Chondrocyte (in vitro differentiated cells): ENCODE measurements around the gene CADPS. TPM values are rescaled to one million over a fixed set of nuclear protein-coding genes. Genes with fewer than 3 reads are reported as not detected.
A peak's percentile ranks its signal among the peaks of the same experiment; 100 is the strongest.

Experiments
- DNase-seq: peaks from one replicate; pipeline ENCODE4 v3.0.0; 2021; ENCODE audit warnings: mixed read lengths, low spot score
- H3K27ac Mint-ChIP-seq: one replicate; pipeline ENCODE4 v1.8.0; 2021; ENCODE audit warnings: mild to moderate bottlenecking, moderate library complexity, mixed read lengths; ENCODE audit not compliant: unreplicated experiment
- H3K27me3 Mint-ChIP-seq: 2 replicates; pipeline ENCODE4 v1.8.0; 2021; ENCODE audit warnings: low read depth, mixed read lengths
- H3K36me3 Mint-ChIP-seq: 2 replicates; pipeline ENCODE4 v1.8.0; 2021; ENCODE audit warnings: low read depth, mixed read lengths
- H3K4me1 Mint-ChIP-seq: 2 replicates; pipeline ENCODE4 v1.8.0; 2021; ENCODE audit warnings: low read depth, mild to moderate bottlenecking, mixed read lengths
- H3K4me3 Mint-ChIP-seq: one replicate; pipeline ENCODE4 v1.8.0; 2021; ENCODE audit warnings: mild to moderate bottlenecking, moderate library complexity, mixed read lengths; ENCODE audit not compliant: unreplicated experiment
- H3K9me3 Mint-ChIP-seq: 2 replicates; pipeline ENCODE4 v1.8.0; 2021; ENCODE audit warnings: low read depth, mixed read lengths
- total RNA-seq: library from RNA; stranded (reverse); gene quantifications from 3 replicates; pipeline ENCODE4 v1.2.1, GENCODE V29; 2021
- TF ChIP-seq, protein P1 (sequence below): fragments of 200-600 bp; sonication (generic); IDR thresholded peaks from 2 replicates; pipeline ENCODE4 v1.5.0; 2021; ENCODE audit warnings: antibody characterized with exemption, mild to moderate bottlenecking, moderate library complexity

The CADPS gene
- total RNA-seq, 1 donor from 2014 or later, result not detected

- DNase-seq, result no peak
- H3K4me1 Mint-ChIP-seq, result peaks cover 26% of the 10 kb centered on the region
- peaks cover 2% of the 10 kb centered on the region for H3K36me3 Mint-ChIP-seq
- TF ChIP-seq, protein P1, sequence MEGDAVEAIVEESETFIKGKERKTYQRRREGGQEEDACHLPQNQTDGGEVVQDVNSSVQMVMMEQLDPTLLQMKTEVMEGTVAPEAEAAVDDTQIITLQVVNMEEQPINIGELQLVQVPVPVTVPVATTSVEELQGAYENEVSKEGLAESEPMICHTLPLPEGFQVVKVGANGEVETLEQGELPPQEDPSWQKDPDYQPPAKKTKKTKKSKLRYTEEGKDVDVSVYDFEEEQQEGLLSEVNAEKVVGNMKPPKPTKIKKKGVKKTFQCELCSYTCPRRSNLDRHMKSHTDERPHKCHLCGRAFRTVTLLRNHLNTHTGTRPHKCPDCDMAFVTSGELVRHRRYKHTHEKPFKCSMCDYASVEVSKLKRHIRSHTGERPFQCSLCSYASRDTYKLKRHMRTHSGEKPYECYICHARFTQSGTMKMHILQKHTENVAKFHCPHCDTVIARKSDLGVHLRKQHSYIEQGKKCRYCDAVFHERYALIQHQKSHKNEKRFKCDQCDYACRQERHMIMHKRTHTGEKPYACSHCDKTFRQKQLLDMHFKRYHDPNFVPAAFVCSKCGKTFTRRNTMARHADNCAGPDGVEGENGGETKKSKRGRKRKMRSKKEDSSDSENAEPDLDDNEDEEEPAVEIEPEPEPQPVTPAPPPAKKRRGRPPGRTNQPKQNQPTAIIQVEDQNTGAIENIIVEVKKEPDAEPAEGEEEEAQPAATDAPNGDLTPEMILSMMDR, result no peak
- no peaks in the 10 kb centered on the region for H3K9me3 Mint-ChIP-seq
- peaks cover 86% of the 10 kb centered on the region for H3K27me3 Mint-ChIP-seq
- H3K4me3 Mint-ChIP-seq, result no peak overlapping the region
- no peak overlapping the region for H3K27ac Mint-ChIP-seq
Measured at GRCh38 chr3:62375655-62376453, 499.4 kb downstream of the CADPS start.

DNA sequence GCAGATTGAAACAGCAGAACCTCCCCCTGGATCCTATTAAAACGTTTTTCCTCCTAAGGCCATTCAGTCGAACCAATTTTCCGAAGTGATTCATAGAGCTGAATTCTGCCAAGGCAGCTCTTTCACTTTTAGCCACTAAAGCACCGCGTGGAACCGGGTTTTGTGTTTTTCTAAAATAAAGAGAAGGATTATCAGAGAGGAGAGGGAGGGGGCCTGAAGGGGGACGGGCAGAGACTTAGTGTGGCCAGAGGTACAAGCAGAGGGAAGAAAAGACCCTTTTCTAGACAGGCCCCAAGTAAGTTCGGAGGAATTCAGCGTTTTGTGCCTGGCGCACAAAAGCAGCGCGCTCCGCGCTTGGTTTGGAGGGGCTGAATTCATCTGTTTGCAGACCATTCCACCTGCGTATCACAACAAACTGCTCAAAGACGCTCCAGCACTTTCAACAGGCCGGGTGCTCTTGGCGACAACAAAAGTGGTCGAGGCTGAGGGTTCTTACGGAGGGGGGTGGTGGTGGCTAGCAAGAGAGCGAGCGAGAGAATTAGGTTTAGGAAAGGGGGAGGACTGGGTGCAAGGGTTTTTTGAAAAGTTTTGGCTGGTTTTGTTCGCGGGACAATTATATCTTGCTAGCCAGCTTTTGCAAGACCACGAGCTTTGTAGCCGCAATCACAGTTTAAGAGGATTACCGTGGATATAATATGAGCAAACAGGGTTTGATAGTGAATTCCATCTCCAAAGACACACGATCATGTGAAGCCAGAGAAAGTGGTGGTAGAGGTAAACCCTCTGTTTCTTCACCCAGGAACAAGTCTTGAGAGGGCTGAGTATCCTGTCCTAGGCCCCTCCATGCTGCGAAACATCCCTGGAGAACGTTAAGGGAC, 500.6 kb downstream of the CADPS start:
- Mint-ChIP-seq H3K27me3 (peaks cover 86% of the 10 kb centered on the region), H3K27ac (no peak overlapping the region), H3K9me3 (no peaks in the 10 kb centered on the region), H3K4me1 (peaks cover 34% of the 10 kb centered on the region), H3K4me3 (peak overlapping the region; percentile 62), H3K36me3 (peaks cover 2% of the 10 kb centered on the region)
- TF ChIP-seq, protein P1, result no peak
- no peak for DNase-seq

- Mint-ChIP-seq H3K27ac (no peak overlapping the region), H3K27me3 (peaks cover 84% of the 10 kb centered on the region), H3K9me3 (no peaks in the 10 kb centered on the region), H3K4me3 (peak overlapping the region; percentile 62), H3K4me1 (peaks cover 34% of the 10 kb centered on the region), H3K36me3 (peaks cover 2% of the 10 kb centered on the region)
- TF ChIP-seq, protein P1, result no peak
- no peak for DNase-seq
Measured at GRCh38 chr3:62373714-62374333, 501.4 kb downstream of the CADPS start.

- peaks cover 85% of the 10 kb centered on the region for H3K27me3 Mint-ChIP-seq
- peaks cover 2% of the 10 kb centered on the region for H3K36me3 Mint-ChIP-seq
- no peak within 1 kb of the TSS for H3K27ac Mint-ChIP-seq
- TF ChIP-seq, protein P1, result no peak
- H3K4me3 Mint-ChIP-seq, result peak within 1 kb of the TSS; percentile 62
- no peak for DNase-seq
- H3K4me1 Mint-ChIP-seq, result peaks cover 39% of the 10 kb centered on the region
- no peaks in the 10 kb centered on the region for H3K9me3 Mint-ChIP-seq
Measured at GRCh38 chr3:62373215-62373614, 502.0 kb downstream of the CADPS start, which contains the start of gene FEZF2. Gene FEZF2 (minus strand): TSS chr3:62373550. CDS start chr3:62372868, 682 bp downstream.

- peaks cover 43% of the 10 kb centered on the region for H3K4me1 Mint-ChIP-seq
- DNase-seq, result no peak
- peaks cover 87% of the 10 kb centered on the region for H3K27me3 Mint-ChIP-seq
- no peak overlapping the region for H3K27ac Mint-ChIP-seq
- H3K36me3 Mint-ChIP-seq, result peaks cover 2% of the 10 kb centered on the region
- TF ChIP-seq, protein P1, result no peak
- peak overlapping the region; percentile 9 for H3K4me3 Mint-ChIP-seq
- no peaks in the 10 kb centered on the region for H3K9me3 Mint-ChIP-seq
Measured at GRCh38 chr3:62372621-62373041, 502.6 kb downstream of the CADPS start.
